Right atrium auricular region (tissue), 2 donors: Measurements from ENCODE around the gene SLFN5. TPM values are rescaled to one million over a fixed set of nuclear protein-coding genes. Genes with fewer than 3 reads are reported as not detected.
"Not testable (repeated sequence)": the region's sequence is repeated elsewhere in the genome, so short reads cannot be mapped to it uniquely, and the experiment has no call there.

Experiments used
- DNase-seq: peaks from one replicate; pipeline ENCODE4 v3.0.0-alpha.2; 2019; ENCODE audit warnings: low spot score
- H3K27ac ChIP-seq, 2 donors: fragments of 200-600 bp; sonication (generic); 1 replicate in 1 of 2; 2 replicates in 1 of 2; pipeline ENCODE4 v1.5.1; 2016 to 2019
- H3K27me3 ChIP-seq, 2 donors: fragments of 200-600 bp; sonication (generic); one replicate each; pipeline versions ENCODE4 v1.5.1 to v1.6.0; 2017 to 2019
- H3K36me3 ChIP-seq: fragments of 200-600 bp; sonication (generic); one replicate; pipeline ENCODE4 v1.5.1; 2016
- H3K4me1 ChIP-seq, 2 donors: fragments of 200-600 bp; sonication (generic); one replicate each; pipeline versions ENCODE4 v1.5.1 to v1.6.0; 2017 to 2019
- H3K4me3 ChIP-seq, 2 donors: fragments of 200-600 bp; sonication (generic); 1 replicate in 1 of 2; 2 replicates in 1 of 2; pipeline ENCODE4 v1.5.1; 2017 to 2019; ENCODE audit warnings: mild to moderate bottlenecking in 1 of 2, moderate library complexity in 1 of 2
- H3K9me3 ChIP-seq, 2 donors: fragments of 200-600 bp; sonication (generic); one replicate each; pipeline ENCODE4 v1.5.1; 2019
- CTCF ChIP-seq, 2 donors: fragments of 200-600 bp; sonication (generic); IDR thresholded peaks; one replicate each; pipeline ENCODE4 v1.5.1; 2019; ENCODE audit warnings: antibody characterized with exemption in 2 of 2
- total RNA-seq, 2 donors: library from RNA; depleted of rRNA; stranded (reverse); fragments of >200 nt; gene quantifications; one replicate each; pipeline ENCODE4 v1.1.0, GENCODE V29; 2016

SLFN5 gene
- total RNA-seq, 2 donors from 2014 or later: 11.1 to 12.9 TPM

DNA sequence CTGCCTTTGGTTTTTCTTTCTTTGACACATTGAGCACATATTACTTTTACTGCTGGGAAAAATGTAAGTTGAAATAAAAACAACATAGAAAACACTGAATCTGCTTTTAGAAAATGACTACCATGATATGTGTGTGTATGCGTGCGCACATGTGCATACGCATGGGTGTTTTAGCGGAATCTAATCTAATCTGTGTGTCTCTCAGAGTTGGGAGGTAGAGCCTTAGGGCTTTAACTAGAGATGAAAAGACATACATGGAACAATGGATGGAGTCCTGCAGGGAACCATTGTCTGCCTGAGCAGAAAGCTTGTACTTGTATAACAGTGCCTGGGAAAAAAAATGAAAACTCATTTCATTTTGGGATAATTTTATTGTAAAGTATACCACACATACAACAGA is 12.4 kb downstream of the SLFN5 start:
- no peak for DNase-seq
- H3K36me3 ChIP-seq: no peaks in the 10 kb centered on the region
- H3K27me3 ChIP-seq: no peaks in the 10 kb centered on the region
- no peak overlapping the region for H3K4me3 ChIP-seq
- H3K27ac ChIP-seq: no peak overlapping the region
- TF ChIP-seq CTCF (IDR thresholded peaks at IDR 0.05): no peak
- no peaks in the 10 kb centered on the region for H3K9me3 ChIP-seq
- peaks cover 0 to 44% of the 10 kb centered on the region in 2 donors for H3K4me1 ChIP-seq

GRCh38 chr17:35256629-35257028 is 13.8 kb downstream of the SLFN5 start:
- no peak for TF ChIP-seq CTCF (IDR thresholded peaks at IDR 0.05)
- Histone ChIP-seq H3K4me1 (peaks cover 0 to 44% of the 10 kb centered on the region in 2 donors), H3K9me3 (no peaks in the 10 kb centered on the region), H3K27me3 (no peaks in the 10 kb centered on the region), H3K4me3 (no peak overlapping the region), H3K36me3 (no peaks in the 10 kb centered on the region), H3K27ac (no peak overlapping the region)
- DNase-seq: no peak

DNA sequence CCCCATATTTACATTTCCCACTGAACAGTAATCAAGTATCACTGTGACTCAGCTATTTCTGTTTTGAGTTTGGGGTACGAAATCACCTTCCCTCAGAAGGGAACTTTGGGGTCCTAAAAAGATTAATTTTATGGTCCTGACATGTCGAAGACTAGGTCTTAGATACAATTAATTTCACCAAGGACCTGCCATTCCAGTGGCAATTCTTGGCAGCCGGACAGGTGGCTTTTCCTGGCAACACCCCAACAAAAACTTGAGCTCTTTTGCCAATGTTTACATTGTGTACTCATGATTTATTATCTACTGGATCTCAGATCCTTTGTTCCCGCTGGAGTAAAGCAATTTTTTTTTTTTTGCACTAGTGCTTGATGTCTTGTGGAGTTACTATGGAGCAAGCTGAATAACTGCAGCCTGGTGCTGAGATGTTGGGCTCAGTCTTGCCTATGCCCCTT is 14.4 kb downstream of the SLFN5 start:
- H3K36me3 ChIP-seq: peaks cover 4% of the 10 kb centered on the region
- no peaks in the 10 kb centered on the region for H3K9me3 ChIP-seq
- no peaks in the 10 kb centered on the region for H3K27me3 ChIP-seq
- no peak for DNase-seq
- peaks cover 0 to 39% of the 10 kb centered on the region in 2 donors for H3K4me1 ChIP-seq
- H3K27ac ChIP-seq: peak overlapping the region in 1 of 2 donors; percentile 12
- no peak overlapping the region for H3K4me3 ChIP-seq
- no peak for TF ChIP-seq CTCF (IDR thresholded peaks at IDR 0.05)

- H3K4me1 ChIP-seq: peaks cover 0 to 24% of the 10 kb centered on the region in 2 donors
Observed at GRCh38 chr17:35259001-35259400, 16.1 kb downstream of the SLFN5 start.

DNA sequence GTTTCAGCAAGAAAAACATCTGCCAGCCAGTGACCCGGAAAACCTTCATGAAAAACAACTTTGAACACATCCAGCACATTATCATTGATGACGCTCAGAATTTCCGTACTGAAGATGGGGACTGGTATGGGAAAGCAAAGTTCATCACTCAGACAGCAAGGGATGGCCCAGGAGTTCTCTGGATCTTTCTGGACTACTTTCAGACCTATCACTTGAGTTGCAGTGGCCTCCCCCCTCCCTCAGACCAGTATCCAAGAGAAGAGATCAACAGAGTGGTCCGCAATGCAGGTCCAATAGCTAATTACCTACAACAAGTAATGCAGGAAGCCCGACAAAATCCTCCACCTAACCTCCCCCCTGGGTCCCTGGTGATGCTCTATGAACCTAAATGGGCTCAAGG is 22.2 kb downstream of the SLFN5 start:
- no peak for DNase-seq
- Histone ChIP-seq H3K4me3 (no peak overlapping the region), H3K27me3 (no peaks in the 10 kb centered on the region), H3K36me3 (peaks cover 40% of the 10 kb centered on the region), H3K9me3 (no peaks in the 10 kb centered on the region), H3K27ac (no peak overlapping the region), H3K4me1 (no peaks in the 10 kb centered on the region)
- no peak for TF ChIP-seq CTCF (IDR thresholded peaks at IDR 0.05)

More at GRCh38 chr17:35259001-35259400, 16.1 kb downstream of the SLFN5 start:
- Histone ChIP-seq H3K27me3 (no peaks in the 10 kb centered on the region), H3K36me3 (peaks cover 16% of the 10 kb centered on the region), H3K4me3 (no peak overlapping the region), H3K9me3 (no peaks in the 10 kb centered on the region), H3K27ac (no peak overlapping the region)
- no peak for DNase-seq
- TF ChIP-seq CTCF (IDR thresholded peaks at IDR 0.05): no peak

DNA sequence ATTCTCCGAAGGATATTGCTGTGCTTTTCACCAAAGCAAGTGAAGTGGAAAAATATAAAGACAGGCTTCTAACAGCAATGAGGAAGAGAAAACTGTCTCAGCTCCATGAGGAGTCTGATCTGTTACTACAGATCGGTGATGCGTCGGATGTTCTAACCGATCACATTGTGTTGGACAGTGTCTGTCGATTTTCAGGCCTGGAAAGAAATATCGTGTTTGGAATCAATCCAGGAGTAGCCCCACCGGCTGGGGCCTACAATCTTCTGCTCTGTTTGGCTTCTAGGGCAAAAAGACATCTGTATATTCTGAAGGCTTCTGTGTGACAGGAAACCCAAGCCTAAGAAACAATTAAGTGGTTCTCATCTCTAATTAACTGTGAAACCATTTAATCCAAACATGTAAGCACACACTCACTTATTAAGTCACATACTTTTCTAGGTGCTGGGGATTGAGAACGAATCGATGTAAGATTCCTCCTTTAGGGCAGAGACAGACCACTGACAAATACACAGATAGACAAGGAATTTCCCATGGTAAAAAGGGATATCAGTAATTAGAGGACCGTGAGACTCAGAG is 22.8 kb downstream of the SLFN5 start:
- Histone ChIP-seq H3K9me3 (no peaks in the 10 kb centered on the region), H3K4me1 (no peaks in the 10 kb centered on the region), H3K4me3 (no peak overlapping the region), H3K27ac (no peak overlapping the region), H3K36me3 (peaks cover 40% of the 10 kb centered on the region), H3K27me3 (no peaks in the 10 kb centered on the region)
- TF ChIP-seq CTCF (IDR thresholded peaks at IDR 0.05): no peak
- no peak for DNase-seq

- not testable (repeated sequence) for H3K36me3 ChIP-seq, H3K4me1 ChIP-seq, H3K9me3 ChIP-seq, DNase-seq, H3K27ac ChIP-seq, H3K4me3 ChIP-seq, H3K27me3 ChIP-seq
Observed at GRCh38 chr17:35274167-35275066, 31.5 kb downstream of the SLFN5 start.

DNA sequence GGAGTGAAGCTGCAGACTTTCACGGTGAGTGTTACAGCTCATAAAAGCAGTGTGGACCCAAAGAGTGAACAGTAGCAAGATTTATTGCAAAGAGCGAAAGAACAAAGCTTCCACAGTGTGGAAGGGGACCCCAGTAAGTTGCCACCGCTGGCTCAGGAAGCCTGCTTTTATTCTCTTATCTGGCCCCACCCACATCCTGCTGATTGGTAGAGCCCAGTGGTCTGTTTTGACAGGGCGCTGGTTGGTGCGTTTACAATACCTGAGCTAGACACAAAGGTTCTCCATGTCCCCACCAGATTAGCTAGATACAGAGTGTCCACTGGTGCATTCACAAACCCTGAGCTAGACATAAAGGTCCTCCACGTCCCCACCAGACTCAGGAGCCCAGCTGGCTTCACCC is 35.6 kb downstream of the SLFN5 start:
- H3K27ac ChIP-seq, H3K4me1 ChIP-seq, DNase-seq, H3K36me3 ChIP-seq, H3K9me3 ChIP-seq, H3K27me3 ChIP-seq, H3K4me3 ChIP-seq: not testable (repeated sequence)
